Adrenal gland (tissue), 12 donors: Measurements from ENCODE around the gene THOC3. TPM values are rescaled to one million over a fixed set of nuclear protein-coding genes. Genes with fewer than 3 reads are reported as not detected.
"Not testable (repeated sequence)": the region's sequence is repeated elsewhere in the genome, so short reads cannot be mapped to it uniquely, and the experiment has no call there.

Source experiments
- DNase-seq, 7 donors: peaks; one replicate each; pipeline ENCODE4 v3.0.0-alpha.2; 2019 to 2020
- H3K27ac ChIP-seq, 5 donors: fragments of 200-600 bp; sonication (generic) in 4 of 5; 1 replicate in 3 of 5; 2 replicates in 2 of 5; pipeline versions ENCODE4 v1.5.1 to v1.8.0; 2016 to 2020; ENCODE audit warnings: mild to moderate bottlenecking in 1 of 5
- H3K27me3 ChIP-seq: fragments of 200-600 bp; 2 replicates; pipeline ENCODE4 v1.8.0; 2021
- H3K36me3 ChIP-seq, 2 donors: fragments of 200-600 bp; replicated peaks in 1 of 2; 1 replicate in 1 of 2; 2 replicates in 1 of 2; pipeline versions ENCODE4 v1.5.1 to v1.8.0; 2018 to 2022
- H3K4me1 ChIP-seq, 2 donors: fragments of 200-600 bp; replicated peaks in 1 of 2; 1 replicate in 1 of 2; 2 replicates in 1 of 2; pipeline versions ENCODE4 v1.5.1 to v1.8.0; 2018 to 2021
- H3K4me3 ChIP-seq, 4 donors: fragments of 200-600 bp; sonication (generic) in 3 of 4; one replicate each; pipeline ENCODE4 v1.5.1; 2016 to 2018
- H3K9me3 ChIP-seq, 3 donors: fragments of 200-600 bp; sonication (generic) in 1 of 3; replicated peaks in 1 of 3; 1 replicate in 2 of 3; 2 replicates in 1 of 3; pipeline versions ENCODE4 v1.5.1 to v1.8.0; 2016 to 2021
- POLR2A ChIP-seq, 2 donors: fragments of 450-650 bp; IDR thresholded peaks; one replicate each; pipeline ENCODE4 v1.6.1; 2017; ENCODE audit warnings: antibody characterized with exemption in 2 of 2, mild to moderate bottlenecking in 2 of 2, moderate library complexity in 1 of 2
- WGBS, 4 donors: extraction: QIAGEN DNeasy Blood & Tissue Kit in 2 of 4; methylation state at CpG; one replicate each; pipeline versions ENCODE4 v1.1.5 to v1.1.7; 2013 to 2017; 5-methylcytosine and 5-hydroxymethylcytosine counted together
- intact Hi-C, 2 donors: fragments of 100-400 bp; cut with DNase I; formaldehyde crosslinking; loops; one replicate each; pipeline versions ENCODE4 v1.14.1 to v1.15.0; 2022 to 2023
- polyA plus RNA-seq, 3 donors: library from polyadenylated mRNA; stranded (reverse); fragments of 200-250 nt in 2 of 3; fragments of 350-450 nt in 1 of 3; fragmentation: Illumina TruSeq in 1 of 3; extraction: RNeasy Lipid Tissue Mini Kit (QIAGEN cat#74804) in 1 of 3; gene quantifications; one replicate each; pipeline ENCODE4 v1.2.3, GENCODE V29; 2013 to 2014
- total RNA-seq, 9 donors: library from RNA; depleted of rRNA in 4 of 9; stranded (reverse); fragments of >200 nt in 4 of 9; fragments of 120-200 nt in 1 of 9; fragmentation: NEBNext Ultra II Directional in 1 of 9; extraction: Animal tissue kit (Norgen Biotek cat#: 25700) in 1 of 9; gene quantifications; one replicate each; pipeline versions ENCODE4 v1.1.0 to v1.2.4, GENCODE V29; 2013 to 2023
- TF ChIP-seq, protein P1 (sequence below), 6 experiments: fragments of 450-650 bp in 4 of 6; fragments of 200-600 bp in 2 of 6; sonication (generic) in 1 of 6; IDR thresholded peaks; 1 replicate in 5 of 6; 2 replicates in 1 of 6; pipeline versions ENCODE4 v1.5.1 to v1.8.0; 2016 to 2021; ENCODE audit warnings: antibody characterized with exemption in 6 of 6, mild to moderate bottlenecking in 2 of 6, moderate library complexity in 1 of 6
- donor health status: healthy with polysubstance abuse.
- donor health status: Bipolar disorder and iron deficiency.
- donor health status: DM: yes; HTN: yes; CAD: no.
- donor health status: DM: no; HTN: no; CAD: no.
- donor health status: DM: no; HTN: no; CAD: no.
- donor health status: DM: yes; HTN: yes; CAD: no.

THOC3 gene
- total and polyA plus RNA-seq, 12 donors: 7.6 to 70.0 (median 35.0) TPM

DNA sequence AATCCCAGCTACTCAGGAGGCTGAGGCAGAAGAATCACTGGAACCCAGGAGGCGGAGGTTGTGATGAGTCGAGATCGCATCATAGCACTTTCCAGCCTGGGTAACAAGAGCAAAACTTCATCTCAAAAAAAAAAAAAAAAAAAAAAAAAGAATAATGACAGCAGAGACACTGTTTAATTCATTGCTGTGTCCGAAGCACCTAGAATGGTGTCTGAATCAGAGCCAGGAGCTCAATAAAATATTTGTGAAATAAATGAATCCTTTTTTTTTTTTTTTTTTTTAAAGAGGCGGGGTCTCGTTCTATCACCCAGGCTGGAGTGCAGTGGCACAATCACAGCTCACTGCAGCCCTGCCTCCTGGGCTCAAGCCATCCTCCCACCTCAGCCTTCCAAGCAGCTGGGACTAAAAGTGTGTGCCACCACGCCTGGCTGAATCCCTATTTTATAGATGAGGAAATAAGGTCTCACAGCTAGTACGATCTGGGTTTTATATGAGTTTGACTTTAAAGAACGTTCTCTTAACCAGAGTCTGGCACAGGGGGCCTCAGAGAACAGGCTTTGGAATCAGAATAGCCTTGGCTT, 47.8 kb downstream of the THOC3 start:
- no peak for TF ChIP-seq POLR2A (IDR thresholded peaks at IDR 0.05)
- TF ChIP-seq, protein P1, sequence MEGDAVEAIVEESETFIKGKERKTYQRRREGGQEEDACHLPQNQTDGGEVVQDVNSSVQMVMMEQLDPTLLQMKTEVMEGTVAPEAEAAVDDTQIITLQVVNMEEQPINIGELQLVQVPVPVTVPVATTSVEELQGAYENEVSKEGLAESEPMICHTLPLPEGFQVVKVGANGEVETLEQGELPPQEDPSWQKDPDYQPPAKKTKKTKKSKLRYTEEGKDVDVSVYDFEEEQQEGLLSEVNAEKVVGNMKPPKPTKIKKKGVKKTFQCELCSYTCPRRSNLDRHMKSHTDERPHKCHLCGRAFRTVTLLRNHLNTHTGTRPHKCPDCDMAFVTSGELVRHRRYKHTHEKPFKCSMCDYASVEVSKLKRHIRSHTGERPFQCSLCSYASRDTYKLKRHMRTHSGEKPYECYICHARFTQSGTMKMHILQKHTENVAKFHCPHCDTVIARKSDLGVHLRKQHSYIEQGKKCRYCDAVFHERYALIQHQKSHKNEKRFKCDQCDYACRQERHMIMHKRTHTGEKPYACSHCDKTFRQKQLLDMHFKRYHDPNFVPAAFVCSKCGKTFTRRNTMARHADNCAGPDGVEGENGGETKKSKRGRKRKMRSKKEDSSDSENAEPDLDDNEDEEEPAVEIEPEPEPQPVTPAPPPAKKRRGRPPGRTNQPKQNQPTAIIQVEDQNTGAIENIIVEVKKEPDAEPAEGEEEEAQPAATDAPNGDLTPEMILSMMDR (IDR thresholded peaks at IDR 0.05): no peak
- WGBS, 4 donors: 91 to 92% (median 91%) methylated on average over 9 of the region's 9 CpGs

DNA sequence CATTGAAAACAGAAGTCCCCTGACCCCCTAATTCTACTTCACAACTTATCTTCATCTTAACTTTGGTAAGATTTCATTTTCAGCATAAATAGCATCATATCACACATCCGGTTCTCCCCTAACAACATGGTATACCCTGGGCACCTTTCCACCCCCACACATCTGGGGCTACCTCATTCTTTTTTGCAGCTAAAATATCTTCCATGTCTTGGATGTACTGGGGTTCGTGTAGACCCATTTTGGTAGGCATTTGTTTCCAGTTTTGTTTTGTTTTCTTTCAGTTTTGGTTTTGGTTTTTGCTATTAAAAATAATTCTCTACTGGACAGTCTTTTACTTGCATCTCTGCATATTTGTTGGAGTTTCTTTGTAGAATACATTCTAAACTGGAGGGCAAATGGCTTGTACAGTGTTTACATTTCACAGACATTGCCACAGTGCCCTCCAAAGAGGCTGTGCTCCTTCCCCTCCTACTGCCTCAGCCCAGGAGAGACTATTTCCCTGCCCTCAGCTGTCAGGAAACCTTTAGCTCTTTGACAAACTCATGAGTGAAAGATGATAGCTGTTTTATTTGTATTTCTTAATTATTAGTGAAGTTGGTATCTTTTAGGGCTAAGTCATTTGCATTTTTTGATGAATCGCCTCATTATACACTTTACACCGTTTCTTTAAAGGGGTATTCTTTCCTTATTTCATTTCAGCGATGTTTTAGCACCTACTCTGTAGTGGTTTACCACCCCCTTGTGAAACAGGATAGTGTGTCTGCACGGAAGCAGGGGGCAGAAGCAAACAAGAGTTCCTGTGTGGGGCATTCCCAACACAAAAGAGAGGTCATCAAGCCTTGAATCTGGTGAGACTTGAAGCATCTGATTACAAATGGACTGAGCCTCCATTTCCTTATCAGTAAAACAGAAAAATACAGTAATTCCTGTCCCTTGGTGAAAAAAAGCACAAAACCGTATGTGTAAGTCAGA, 52.8 kb downstream of the THOC3 start:
- 62 to 69% (median 65%) methylated on average over 5 to 7 of the region's 7 CpGs for WGBS, 4 donors
- H3K36me3 ChIP-seq, H3K27ac ChIP-seq, H3K27me3 ChIP-seq, H3K4me3 ChIP-seq, DNase-seq, intact Hi-C loops, H3K9me3 ChIP-seq, H3K4me1 ChIP-seq: not testable (repeated sequence)

More for the DNA sequence above, 47.8 kb downstream of the THOC3 start:
- no peaks in the 10 kb centered on the region for H3K27me3 ChIP-seq
- intact Hi-C loops: no loop called here
- DNase-seq: no peak
- H3K4me1 ChIP-seq: no peaks in the 10 kb centered on the region
- H3K36me3 ChIP-seq: no peaks in the 10 kb centered on the region
- no peak overlapping the region for H3K27ac ChIP-seq
- no peak overlapping the region for H3K4me3 ChIP-seq
- no peaks in the 10 kb centered on the region for H3K9me3 ChIP-seq

DNA sequence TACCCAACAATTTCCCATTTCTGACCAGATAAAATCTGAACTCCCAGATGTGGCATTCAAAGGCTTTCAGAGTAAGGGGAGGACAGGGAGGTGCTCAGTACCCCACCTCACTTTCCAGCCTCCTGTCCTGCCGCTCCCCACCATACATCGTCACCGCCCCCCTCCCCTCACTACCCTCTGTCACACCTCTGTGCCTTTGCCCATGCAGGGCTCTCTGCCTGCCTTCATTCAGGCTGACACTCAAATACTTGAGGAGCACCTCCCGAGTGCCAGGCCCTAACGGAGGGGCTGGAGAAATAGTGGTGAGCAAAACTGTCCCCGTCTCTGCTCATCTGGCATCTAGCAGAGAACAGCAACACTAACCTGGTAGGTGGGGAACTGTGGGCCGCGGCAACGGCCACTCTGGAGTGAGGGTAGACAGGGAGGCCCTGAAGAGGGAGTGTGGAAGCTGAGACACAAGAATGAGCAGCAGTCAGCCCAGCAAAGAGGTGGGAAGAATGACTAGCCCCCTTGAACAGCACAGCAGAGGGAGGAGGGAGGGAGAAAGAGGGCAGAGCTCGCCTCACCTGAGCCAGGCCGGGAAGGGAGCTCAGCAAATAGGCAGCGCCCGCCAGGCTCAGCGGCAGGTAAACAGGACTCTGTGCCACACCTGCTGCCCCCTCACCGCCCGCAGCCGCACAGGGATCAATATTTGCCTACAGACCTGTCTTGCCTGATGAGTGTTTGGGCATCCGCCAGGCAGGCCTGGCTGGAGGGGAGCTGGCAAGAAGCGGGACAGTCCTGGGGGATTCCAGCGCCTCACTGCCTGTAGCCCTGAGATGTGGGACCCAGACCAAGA, 54.1 kb downstream of the THOC3 start:
- H3K9me3 ChIP-seq, DNase-seq, H3K4me1 ChIP-seq, H3K27ac ChIP-seq, H3K36me3 ChIP-seq, H3K4me3 ChIP-seq, intact Hi-C loops, H3K27me3 ChIP-seq: not testable (repeated sequence)
- 79 to 96% (median 91%) methylated on average over 4 to 9 of the region's 20 CpGs for WGBS, 4 donors

DNA sequence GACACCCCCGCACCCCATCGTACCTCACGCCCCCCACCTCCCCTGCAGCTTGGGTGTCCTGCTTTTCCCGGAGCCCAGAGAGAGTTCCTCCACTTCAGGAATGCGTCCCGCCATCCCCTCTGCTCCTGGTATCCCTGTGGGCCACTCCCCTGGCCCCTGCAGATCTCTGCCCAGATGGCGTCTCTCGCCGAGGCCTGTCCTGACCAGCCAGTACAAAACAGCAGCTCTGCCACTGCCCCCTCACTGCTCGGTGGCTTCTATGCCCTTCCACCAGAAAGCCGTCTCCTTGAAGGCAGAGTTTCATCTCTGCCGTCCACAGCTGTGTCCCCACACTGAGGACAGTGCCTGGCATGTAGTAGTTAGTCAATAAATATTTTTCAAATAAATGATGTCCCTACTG, 58.0 kb downstream of the THOC3 start:
- H3K27me3 ChIP-seq, intact Hi-C loops, H3K9me3 ChIP-seq, H3K27ac ChIP-seq, DNase-seq, H3K36me3 ChIP-seq, H3K4me3 ChIP-seq, H3K4me1 ChIP-seq: not testable (repeated sequence)
- 76 to 87% (median 82%) methylated on average over 9 to 10 of the region's 12 CpGs for WGBS, 4 donors

Other genes starting within 250 kb of the THOC3 start
- gene CPLX2, start 96.7 kb downstream of the THOC3 start, total RNA-seq: 10 to 100 TPM in 3 of 9 donors, 1 to 10 TPM in 2, under 1 TPM in 3, not detected in 1; 0.18 to 31.8 (median 1.6) TPM
- gene CPLX2, start 96.7 kb downstream of the THOC3 start, polyA plus RNA-seq: 10 to 100 TPM in 2 of 3 donors, 1 to 10 TPM in 1; 8.7 to 66.9 (median 18.3) TPM